SK-N-SH (cell line): Measurements from ENCODE around the gene PPP2R3A. TPM values are rescaled to one million over a fixed set of nuclear protein-coding genes. Genes with fewer than 3 reads are reported as not detected.

ENCODE experiments used
- CTCF ChIA-PET: fragments of 300-600, 350-600 bp; formaldehyde crosslinking; extraction: SDS; loops from one replicate; lab custom pipeline; 2021; lab: Yijun Ruan, JAX
- POLR2A ChIA-PET: fragments of 350-600 bp; sonication (Branson Sonifier 250); formaldehyde crosslinking; extraction: SDS; loops from one replicate; lab custom pipeline; 2020; ENCODE audit warnings: antibody characterized with exemption, inconsistent platforms; lab: Yijun Ruan, JAX
- DNase-seq: peaks from one replicate; pipeline ENCODE4 v3.0.0; 2012
- H2AFZ ChIP-seq: fragments of 200-600 bp; sonication (generic); 2 replicates; pipeline ENCODE4 v1.8.1; 2016; ENCODE audit warnings: antibody characterized with exemption, mild to moderate bottlenecking, low read depth
- H3F3A ChIP-seq: fragments of 200-600 bp; sonication (generic); replicated peaks from 2 replicates; pipeline ENCODE3; 2016; ENCODE audit warnings: antibody characterized with exemption, mild to moderate bottlenecking; ENCODE audit not compliant: insufficient read depth
- H3K27ac ChIP-seq, 2 experiments: fragments of 200-500 bp in 1 of 2; fragments of 200-600 bp in 1 of 2; sonication (Bioruptor generic) in 1 of 2; sonication (generic), shearing (Covaris generic) in 1 of 2; 2 replicates each; pipeline versions ENCODE4 v1.5.1 to v1.6.1; 2014 to 2016; ENCODE audit warnings: low read depth in 2 of 2, inconsistent platforms in 1 of 2, low read length in 1 of 2, mild to moderate bottlenecking in 1 of 2, mixed read lengths in 1 of 2
- H3K27me3 ChIP-seq: fragments of 200-600 bp; sonication (generic), shearing (Covaris generic); 2 replicates; pipeline ENCODE4 v1.6.1; 2016; ENCODE audit warnings: mixed run types; ENCODE audit not compliant: insufficient read depth
- H3K36me3 ChIP-seq, 2 experiments: fragments of 200-500 bp in 1 of 2; fragments of 200-600 bp in 1 of 2; sonication (Bioruptor generic) in 1 of 2; sonication (generic) in 1 of 2; replicated peaks in 1 of 2; 2 replicates each; pipeline versions ENCODE3 to v1.5.1; 2014 to 2016; ENCODE audit warnings: low read length in 1 of 2, mild to moderate bottlenecking in 1 of 2; ENCODE audit not compliant: insufficient read depth in 2 of 2, control insufficient read depth in 1 of 2
- H3K4me1 ChIP-seq, 2 experiments: fragments of 200-500 bp in 1 of 2; fragments of 200-600 bp in 1 of 2; sonication (Bioruptor generic) in 1 of 2; sonication (generic), shearing (Covaris generic) in 1 of 2; 2 replicates each; pipeline versions ENCODE4 v1.5.1 to v1.6.1; 2014 to 2016; ENCODE audit warnings: low read depth in 1 of 2, low read length in 1 of 2, mixed run types in 1 of 2; ENCODE audit not compliant: insufficient read depth in 2 of 2, control insufficient read depth in 1 of 2
- H3K4me2 ChIP-seq: fragments of 200-600 bp; sonication (generic), shearing (Covaris generic); 2 replicates; pipeline ENCODE4 v1.6.1; 2017; ENCODE audit warnings: mixed run types
- H3K4me3 ChIP-seq, 2 experiments: fragments of 200-500 bp in 1 of 2; fragments of 200-600 bp in 1 of 2; sonication (Bioruptor generic) in 1 of 2; sonication (generic), shearing (Covaris generic) in 1 of 2; 2 replicates each; pipeline versions ENCODE4 v1.5.1 to v1.8.1; 2014 to 2016; ENCODE audit warnings: low read depth in 2 of 2, inconsistent platforms in 1 of 2, low read length in 1 of 2, mild to moderate bottlenecking in 1 of 2, mixed read lengths in 1 of 2, moderate library complexity in 1 of 2
- H3K79me2 ChIP-seq: fragments of 200-600 bp; sonication (generic); 2 replicates; pipeline ENCODE4 v1.8.1; 2017; ENCODE audit warnings: mild to moderate bottlenecking; ENCODE audit not compliant: insufficient read depth
- H3K9ac ChIP-seq: fragments of 200-600 bp; sonication (generic); 2 replicates; pipeline ENCODE4 v1.6.1; 2017; ENCODE audit warnings: mixed run types
- H3K9me2 ChIP-seq: fragments of 200-600 bp; sonication (generic); 2 replicates; pipeline ENCODE4 v1.6.1; 2017; ENCODE audit warnings: mixed run types
- H3K9me3 ChIP-seq: fragments of 200-600 bp; sonication (generic); 2 replicates; pipeline ENCODE4 v1.6.1; 2017; ENCODE audit warnings: mixed run types, mild to moderate bottlenecking, moderate library complexity
- H4K20me1 ChIP-seq: fragments of 200-600 bp; sonication (generic); 2 replicates; pipeline ENCODE4 v1.6.1; 2017; ENCODE audit warnings: mild to moderate bottlenecking, mixed run types; ENCODE audit not compliant: insufficient read depth
- FOXJ3 ChIP-seq: sonication (generic); formaldehyde crosslinking; IDR thresholded peaks from 2 replicates; pipeline ENCODE4 v1.5.1; 2020; ENCODE audit warnings: mild to moderate bottlenecking, missing genetic modification reagents
- FOXM1 ChIP-seq: IDR thresholded peaks from 2 replicates; pipeline ENCODE4 v1.4.0; 2012; ENCODE audit warnings: low read depth, mild to moderate bottlenecking
- IRF3 ChIP-seq: fragments of 150-350 bp; IDR thresholded peaks from 2 replicates; pipeline ENCODE4 v1.6.1; 2016; ENCODE audit warnings: mild to moderate bottlenecking, low read depth, low read length
- JUND ChIP-seq: IDR thresholded peaks from 2 replicates; pipeline ENCODE4 v1.4.0; 2012
- MAX ChIP-seq: IDR thresholded peaks from 2 replicates; pipeline ENCODE4 v1.4.0; 2012; ENCODE audit warnings: low read depth
- MEF2A ChIP-seq: IDR thresholded peaks from 2 replicates; pipeline ENCODE4 v1.4.0; 2012; ENCODE audit warnings: low read depth, borderline replicate concordance
- MXI1 ChIP-seq: IDR thresholded peaks from 2 replicates; pipeline ENCODE4 v1.6.1; 2012; ENCODE audit warnings: mild to moderate bottlenecking, low read depth, low read length, improper control_type of control experiment
- POLR2AphosphoS5 ChIP-seq: IDR thresholded peaks from 2 replicates; pipeline ENCODE4 v1.6.1; 2012; ENCODE audit warnings: low read depth, low read length
- RAD21 ChIP-seq: IDR thresholded peaks from 2 replicates; pipeline ENCODE4 v1.6.1; 2012; ENCODE audit warnings: mild to moderate bottlenecking, low read length
- RCOR1 ChIP-seq: fragments of 150-350 bp; IDR thresholded peaks from 2 replicates; pipeline ENCODE4 v1.6.1; 2017; ENCODE audit warnings: antibody characterized with exemption, low read length
- REST ChIP-seq: IDR thresholded peaks from 2 replicates; pipeline ENCODE4 v1.6.1; 2012; ENCODE audit warnings: mild to moderate bottlenecking, low read depth, low read length, moderate library complexity
- RFX5 ChIP-seq: IDR thresholded peaks from 2 replicates; pipeline ENCODE4 v1.6.1; 2012; ENCODE audit warnings: mild to moderate bottlenecking, improper control_type of control experiment, low read length
- SIN3A ChIP-seq: IDR thresholded peaks from 2 replicates; pipeline ENCODE4 v1.6.1; 2012; ENCODE audit warnings: low read depth, mild to moderate bottlenecking, low read length, moderate library complexity, borderline replicate concordance
- USF1 ChIP-seq: IDR thresholded peaks from 2 replicates; pipeline ENCODE4 v1.4.0; 2012; ENCODE audit warnings: low read depth, borderline replicate concordance
- USF2 ChIP-seq: fragments of 150-350 bp; IDR thresholded peaks from 2 replicates; pipeline ENCODE4 v1.6.1; 2017; ENCODE audit warnings: antibody characterized with exemption, low read length, low read depth, borderline replicate concordance
- WGBS: methylation state at CpG from one replicate; pipeline ENCODE4 v1.1.6; 2017; ENCODE audit warnings: low lambda C conversion rate; 5-methylcytosine and 5-hydroxymethylcytosine counted together
- polyA plus RNA-seq, 3 experiments: library from polyadenylated mRNA; depleted of rRNA; stranded (reverse); fragments of >200 nt; gene quantifications; 2 replicates each; pipeline ENCODE4 v1.2.3, GENCODE V29; 2012

PPP2R3A gene
- polyA plus RNA-seq, 1 of the 3 experiments (the other 2 are of a cell fraction), result 3.9 TPM

- Histone ChIP-seq H2AFZ (no peak overlapping the region), H3K27ac (no peak overlapping the region), H3K4me2 (no peak overlapping the region), H3K9me2 (no peaks in the 10 kb centered on the region), H3K36me3 (no peaks in the 10 kb centered on the region), H3K9ac (no peak overlapping the region), H3K4me1 (no peaks in the 10 kb centered on the region), H3K9me3 (no peaks in the 10 kb centered on the region), H4K20me1 (no peaks in the 10 kb centered on the region), H3F3A (no peaks in the 10 kb centered on the region), H3K27me3 (no peaks in the 10 kb centered on the region), H3K4me3 (no peak overlapping the region), H3K79me2 (no peaks in the 10 kb centered on the region)
- 63% methylated on average over 3 of the region's 3 CpGs for WGBS
- POLR2A ChIA-PET, result no interaction called here
- no peak for DNase-seq
- TF ChIP-seq FOXM1 (no peak), FOXJ3 (CRISPR knock-in tag) (no peak), USF1 (no peak), SIN3A (no peak), IRF3 (no peak), USF2 (no peak), MEF2A (no peak), RAD21 (no peak), MAX (no peak), RCOR1 (no peak), JUND (no peak), POLR2AphosphoS5 (no peak), REST (no peak), MXI1 (no peak), RFX5 (no peak)
- CTCF ChIA-PET, result interaction anchor here (9.7 kb wide), 1 partner anchor 128 kb away, joined by 153 read pairs; no protein-coding TSS in a partner anchor
Observed at GRCh38 chr3:135917076-135917475, 48.5 kb upstream of the PPP2R3A start.
